NCI-H2227 (cell line): Measurements from ENCODE around the gene RPS6KA4.

Experiments
- DNase-seq: peaks from one replicate; lab custom pipeline; 2025; ENCODE audit not compliant: unreplicated experiment; lab: John Stamatoyannopoulos, UW

Gene RPS6KA4

GRCh38 chr11:64384028-64384737 lies 25.2 kb downstream of the RPS6KA4 start:
- DNase-seq: no peak

DNA sequence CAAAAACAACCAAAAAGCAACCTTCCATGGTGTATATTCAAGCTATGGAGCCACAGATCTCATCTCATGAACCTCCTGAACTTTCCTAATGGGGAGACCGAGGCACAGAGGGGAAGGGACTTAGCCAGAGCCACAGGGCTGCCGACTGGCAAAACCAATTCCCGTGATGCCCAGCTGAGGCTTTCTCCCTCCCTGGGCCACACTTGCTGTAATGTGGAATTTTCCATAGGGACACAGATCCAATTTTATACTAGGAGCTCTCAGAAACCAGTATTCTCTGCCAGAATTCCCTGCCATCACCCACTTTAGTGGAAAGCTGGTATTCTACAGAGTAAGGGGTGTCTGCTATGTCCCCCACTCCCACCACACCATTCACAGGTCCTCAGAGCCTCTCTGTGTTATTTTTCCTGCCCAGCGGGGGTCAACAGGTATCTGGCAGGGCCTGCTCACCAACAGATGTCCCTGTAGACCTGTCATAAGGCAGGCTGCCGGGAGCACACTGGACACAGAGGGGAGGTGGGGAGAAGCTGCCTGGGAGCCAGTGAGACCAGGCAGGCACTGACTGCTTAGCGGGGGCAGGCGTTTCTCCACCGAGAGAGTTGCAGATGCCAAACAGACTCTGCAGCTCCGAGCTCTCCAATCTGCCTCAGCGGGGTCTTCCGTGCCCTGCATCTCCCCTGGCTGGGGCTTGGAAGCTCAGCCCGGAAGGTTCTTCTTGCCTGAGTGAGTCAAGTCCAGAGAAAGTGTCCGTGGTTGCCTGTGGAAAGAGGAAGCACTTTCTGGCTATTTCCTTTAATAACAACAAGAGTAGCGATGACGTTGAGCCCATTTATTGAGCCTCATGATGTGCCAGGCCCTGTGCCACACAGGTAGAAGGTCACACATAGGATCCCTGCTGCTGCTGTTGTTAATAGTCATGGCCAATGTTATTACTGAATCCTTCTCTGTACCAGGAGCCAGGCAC lies 26.3 kb downstream of the RPS6KA4 start:
- DNase-seq: peak; percentile 40

DNA sequence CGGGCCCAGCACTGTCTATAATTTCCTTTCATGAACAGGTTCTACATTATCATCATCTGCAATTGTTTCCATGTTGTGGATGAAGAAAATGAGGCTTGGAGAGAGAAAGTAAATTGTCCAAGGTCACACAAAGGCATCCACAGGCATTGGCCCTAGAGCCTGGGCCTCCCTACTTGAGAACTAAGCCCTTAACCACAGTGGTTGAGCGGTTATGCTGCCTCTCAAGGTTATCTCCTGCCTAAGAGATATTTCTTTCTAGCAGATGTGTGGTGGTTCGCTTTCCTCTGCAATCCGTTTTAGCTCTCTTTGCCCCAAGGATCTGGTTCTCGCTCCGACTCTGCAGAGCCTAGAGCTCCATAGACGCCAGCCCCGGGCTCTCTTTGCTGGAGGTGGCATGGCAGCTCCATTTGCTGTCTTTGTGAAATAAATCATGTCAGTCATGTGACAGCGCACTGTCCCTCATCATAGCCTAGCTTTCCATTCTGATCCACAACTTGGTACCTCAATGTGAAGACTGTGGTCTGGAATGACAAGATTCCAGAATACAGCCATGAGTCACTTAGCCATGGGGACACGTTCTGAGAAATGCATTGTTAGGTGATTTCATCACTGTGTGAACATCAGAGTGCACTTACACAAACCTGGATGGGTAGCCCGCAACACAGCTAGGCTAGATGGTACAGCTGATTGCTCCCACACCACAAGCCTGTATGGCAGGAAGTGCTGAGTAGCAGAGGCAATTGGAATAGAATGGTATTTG lies 27.2 kb downstream of the RPS6KA4 start:
- DNase-seq: peak; percentile 30

- no peak for DNase-seq
Observed at GRCh38 chr11:64387916-64388315, 29.0 kb downstream of the RPS6KA4 start.

DNA sequence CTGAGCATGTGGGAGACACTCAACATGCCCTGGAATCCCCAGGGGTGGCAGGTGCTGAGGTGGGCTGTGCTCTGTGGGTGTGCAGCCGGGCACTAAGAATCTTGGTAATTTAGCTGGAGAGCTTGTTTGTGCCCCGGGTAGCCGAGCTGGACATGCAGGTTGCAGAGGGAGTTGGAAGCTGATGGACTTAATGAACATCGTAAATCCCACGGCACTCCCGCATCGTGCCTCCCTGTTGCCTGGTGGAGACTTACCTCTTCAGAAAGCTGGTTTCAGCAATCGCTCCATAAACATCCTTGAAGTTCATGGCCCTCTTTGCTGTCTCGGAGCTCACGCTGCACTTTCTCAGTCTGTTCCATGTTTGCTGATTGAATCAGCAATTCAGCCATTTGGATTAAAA lies 29.9 kb downstream of the RPS6KA4 start:
- DNase-seq: no peak

GRCh38 chr11:64389851-64390250 lies 30.9 kb downstream of the RPS6KA4 start:
- DNase-seq: no peak

DNA sequence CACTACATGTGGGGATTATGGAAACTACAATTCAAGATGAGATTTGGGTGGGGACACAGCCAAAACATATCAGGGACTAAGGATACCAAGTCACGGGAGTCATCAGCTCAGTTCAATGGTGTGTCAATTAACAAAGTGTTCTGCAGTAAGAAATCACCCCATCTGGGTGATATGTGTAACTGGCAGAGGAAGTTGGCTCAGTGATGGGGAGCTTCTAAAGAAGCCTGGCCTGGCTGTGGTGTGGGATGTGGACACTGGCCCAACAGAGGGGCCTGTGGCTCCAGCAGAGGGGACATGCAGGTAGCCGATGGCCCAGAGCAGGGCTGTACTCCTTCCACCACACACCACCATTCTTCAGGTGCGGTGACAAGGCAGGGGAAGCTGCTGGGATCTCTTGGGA lies 31.6 kb downstream of the RPS6KA4 start:
- DNase-seq: no peak

DNA sequence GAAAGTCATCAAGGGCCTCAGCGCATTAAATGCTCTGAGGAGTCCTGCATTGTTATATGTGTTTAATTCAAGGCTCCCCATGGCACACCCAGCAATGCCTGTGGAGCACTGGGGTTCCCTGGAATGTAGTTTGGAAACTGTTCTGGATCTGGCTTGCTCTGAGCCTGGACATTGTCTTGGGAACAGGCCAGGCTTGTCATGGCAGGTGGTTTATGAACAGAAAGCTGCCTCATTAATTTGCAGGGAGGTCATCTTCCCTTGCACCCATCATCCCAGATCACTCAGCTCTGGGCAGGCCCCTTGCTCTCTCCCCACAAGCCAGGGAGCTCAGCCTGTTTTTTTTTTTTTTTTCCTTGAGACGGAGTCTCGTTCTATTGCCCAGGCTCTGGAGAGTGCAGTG lies 32.9 kb downstream of the RPS6KA4 start:
- no peak for DNase-seq

DNA sequence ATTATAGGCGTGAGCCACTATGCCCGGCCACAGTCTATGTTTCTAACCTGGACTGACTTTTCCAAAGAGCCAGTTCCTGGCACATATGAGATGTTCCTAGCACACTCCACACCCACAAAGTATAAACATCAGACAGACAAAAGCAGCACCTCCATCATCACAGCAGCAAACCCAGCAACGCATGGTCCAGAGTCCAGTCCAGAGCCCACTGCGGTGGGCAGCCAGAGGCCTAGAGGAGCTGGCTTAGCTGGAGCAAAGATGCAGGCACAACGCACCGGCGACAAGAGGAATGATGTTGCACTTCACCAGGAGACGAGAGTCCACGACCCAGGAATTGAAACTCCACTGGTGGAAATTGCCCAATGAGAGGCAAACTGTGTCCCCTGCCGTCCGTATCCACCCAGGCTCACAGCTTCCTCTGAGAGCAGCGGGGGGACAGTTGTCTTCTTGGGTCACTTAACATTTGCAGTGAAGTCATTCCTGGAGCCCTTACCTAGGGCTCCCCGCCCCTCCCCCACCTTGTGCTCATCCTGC lies 36.6 kb downstream of the RPS6KA4 start:
- no peak for DNase-seq

DNA sequence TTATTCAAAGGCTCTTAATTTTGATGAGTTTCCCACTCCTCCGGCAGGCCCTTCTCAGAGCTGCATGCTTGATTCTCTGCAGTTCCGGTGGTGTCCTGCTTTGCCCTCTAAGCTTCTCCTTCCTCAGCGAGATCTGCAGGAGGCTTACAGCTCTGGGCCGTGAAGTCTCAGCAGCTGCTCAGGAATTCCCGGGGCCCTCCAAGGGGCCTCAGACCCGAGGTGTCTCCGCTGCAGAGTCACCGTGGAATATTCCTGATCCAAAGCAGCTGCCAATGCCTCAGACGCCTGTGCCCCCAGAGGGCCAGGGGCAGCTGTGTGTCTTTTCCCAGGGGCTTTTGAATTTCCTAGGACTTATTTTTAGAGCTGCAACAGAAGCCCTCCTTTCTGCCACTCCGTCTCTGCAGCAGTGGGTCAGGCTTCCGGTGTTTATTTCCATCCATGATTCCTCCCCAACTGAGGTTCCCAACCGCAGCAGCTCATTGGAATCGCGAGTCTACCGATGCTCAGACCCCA lies 37.2 kb downstream of the RPS6KA4 start:
- peak; percentile 57 for DNase-seq

- DNase-seq: no peak
Observed at GRCh38 chr11:64400102-64400501, 41.1 kb downstream of the RPS6KA4 start.

DNA sequence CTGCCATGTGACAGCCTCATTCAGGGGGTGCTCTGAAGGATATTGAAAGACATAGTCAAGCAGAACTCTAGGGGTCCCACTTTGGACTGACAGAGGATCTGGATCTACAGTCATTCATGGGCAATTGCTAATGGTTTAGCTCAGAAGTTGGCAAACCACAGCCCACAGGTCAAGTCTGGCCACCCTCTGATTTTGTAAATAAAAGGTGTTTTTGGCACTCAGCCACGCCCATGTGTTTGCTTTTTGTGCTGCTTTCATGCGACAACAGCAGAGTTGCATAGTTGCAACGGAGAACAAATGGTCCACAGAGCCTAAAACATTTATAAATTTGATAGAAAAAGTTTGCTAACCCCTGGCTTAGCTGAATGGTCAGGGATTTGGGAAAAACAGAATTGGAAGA lies 41.7 kb downstream of the RPS6KA4 start:
- DNase-seq: no peak

GRCh38 chr11:64401775-64402174 lies 42.8 kb downstream of the RPS6KA4 start:
- no peak for DNase-seq

DNA sequence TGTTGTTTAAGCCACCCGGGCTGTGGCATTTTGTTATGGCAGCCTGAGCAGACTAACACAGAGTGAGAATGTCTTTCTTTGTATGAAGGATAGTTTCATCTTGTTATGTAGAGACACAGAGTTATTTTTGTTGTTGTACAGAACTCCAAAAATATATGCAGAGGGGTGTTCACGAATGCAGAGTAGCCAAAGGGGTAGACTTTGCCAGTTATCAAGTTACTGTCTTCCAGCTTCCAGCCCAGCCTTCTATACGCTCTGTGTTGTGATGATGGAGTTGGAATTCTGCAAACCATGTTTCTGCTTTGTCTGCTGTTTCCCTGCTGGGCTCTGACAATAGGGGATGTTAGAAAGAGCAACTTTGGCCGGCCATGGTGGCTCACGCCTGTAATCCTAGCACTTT lies 44.1 kb downstream of the RPS6KA4 start:
- DNase-seq: no peak

DNA sequence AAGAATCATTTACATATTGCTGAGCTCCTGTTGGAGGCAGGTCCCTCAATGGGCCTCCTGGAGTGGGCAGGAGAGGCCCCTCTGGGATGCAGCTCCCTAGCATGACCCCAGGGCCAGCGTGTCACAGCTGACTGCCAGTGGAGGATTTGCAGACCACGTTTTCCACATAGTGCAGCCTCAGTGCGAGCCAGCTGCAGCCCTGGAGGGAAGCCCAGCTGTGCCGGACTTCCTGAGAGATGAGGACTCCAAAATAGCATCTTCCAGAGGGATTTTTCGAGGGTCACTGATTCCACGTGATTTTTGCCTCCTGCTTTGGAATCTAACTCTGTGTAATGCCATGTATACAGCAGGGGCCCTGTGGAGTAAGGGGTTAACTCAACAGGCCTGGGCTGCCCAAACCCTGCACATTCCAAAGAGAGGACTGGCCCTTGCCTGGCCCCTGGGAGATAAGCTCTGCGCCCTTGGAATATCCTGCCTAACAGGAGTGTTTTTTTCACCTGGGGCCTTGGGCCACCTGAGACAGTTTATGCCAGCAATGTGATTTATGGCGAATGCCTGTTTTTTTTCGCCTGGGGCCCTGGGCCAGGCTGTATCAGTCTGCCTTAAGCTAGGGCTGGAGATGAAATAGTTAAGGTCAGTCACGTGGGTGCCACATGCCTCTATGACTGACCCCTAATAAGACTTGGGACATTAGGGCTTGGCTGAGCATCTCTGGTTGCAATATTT lies 47.4 kb downstream of the RPS6KA4 start:
- peak; percentile 7 for DNase-seq

- no peak for DNase-seq
Observed at GRCh38 chr11:64407221-64407620, 48.3 kb downstream of the RPS6KA4 start.

GRCh38 chr11:64407630-64408029 lies 48.7 kb downstream of the RPS6KA4 start:
- no peak for DNase-seq

GRCh38 chr11:64409278-64409677 lies 50.3 kb downstream of the RPS6KA4 start:
- no peak for DNase-seq

DNA sequence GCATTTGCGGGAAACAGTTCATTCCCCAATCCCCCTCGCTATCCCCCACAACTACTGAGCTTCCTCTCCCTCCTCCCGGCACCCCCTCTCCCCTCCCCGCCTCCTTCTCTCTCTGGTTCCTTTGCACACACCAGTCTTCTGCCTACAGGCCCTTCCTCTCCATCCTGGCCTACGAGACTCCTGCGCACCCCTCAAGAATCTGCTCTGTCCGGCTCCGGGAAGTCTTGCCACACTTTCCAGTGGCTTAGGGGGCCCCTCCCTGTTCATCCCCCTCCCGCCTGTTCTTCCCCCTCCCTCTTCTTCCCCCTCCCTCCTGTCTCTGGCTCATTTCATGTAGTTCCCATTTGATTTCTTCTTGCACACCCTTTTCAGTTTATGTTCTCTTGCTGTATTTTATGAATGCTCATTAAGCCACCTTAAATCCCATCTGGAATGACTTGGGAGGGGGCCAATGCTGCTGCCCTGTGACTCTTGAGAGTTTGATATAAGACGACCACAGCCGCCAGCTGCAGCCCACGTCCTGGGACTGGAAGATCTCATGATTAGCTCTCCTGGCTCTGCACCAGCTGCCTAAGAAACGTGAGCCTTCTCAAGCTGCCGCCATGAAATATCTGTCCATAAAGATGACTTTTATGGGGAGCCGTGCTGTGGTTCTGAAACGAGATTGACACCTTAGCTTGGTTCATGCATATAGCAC lies 50.9 kb downstream of the RPS6KA4 start:
- no peak for DNase-seq

- DNase-seq: no peak
Observed at GRCh38 chr11:64410404-64410734, 51.4 kb downstream of the RPS6KA4 start.
